Spleen (tissue), 11 donors: ENCODE data around the gene DNPH1. TPM values are rescaled to one million over a fixed set of nuclear protein-coding genes. Genes with fewer than 3 reads are reported as not detected.

Experiments
- DNase-seq: peaks from one replicate; pipeline ENCODE4 v3.0.0-alpha.2; 2020
- H3K27ac ChIP-seq, 8 donors: fragments of 200-600 bp; sonication (generic) in 7 of 8; 1 replicate in 4 of 8; 2 replicates in 4 of 8; pipeline versions ENCODE4 v1.5.0 to v1.8.0; 2016 to 2021; ENCODE audit warnings: inconsistent platforms in 4 of 8, mild to moderate bottlenecking in 4 of 8, moderate library complexity in 1 of 8
- H3K27me3 ChIP-seq, 7 donors: fragments of 200-600 bp; sonication (generic) in 6 of 7; replicated peaks in 1 of 7; 1 replicate in 4 of 7; 2 replicates in 3 of 7; pipeline versions ENCODE4 v1.5.0 to v1.8.0; 2016 to 2021; ENCODE audit warnings: inconsistent platforms in 3 of 7, mild to moderate bottlenecking in 1 of 7
- H3K36me3 ChIP-seq, 6 donors: fragments of 200-600 bp; sonication (generic) in 5 of 6; 1 replicate in 4 of 6; 2 replicates in 2 of 6; pipeline versions ENCODE4 v1.5.0 to v1.8.0; 2016 to 2021; ENCODE audit warnings: inconsistent platforms in 2 of 6
- H3K4me1 ChIP-seq, 6 donors: fragments of 200-600 bp; sonication (generic) in 5 of 6; 1 replicate in 3 of 6; 2 replicates in 3 of 6; pipeline versions ENCODE4 v1.5.0 to v1.8.0; 2016 to 2021; ENCODE audit warnings: inconsistent platforms in 3 of 6
- H3K4me3 ChIP-seq, 8 donors: fragments of 200-600 bp; sonication (generic) in 7 of 8; 1 replicate in 4 of 8; 2 replicates in 4 of 8; pipeline versions ENCODE4 v1.5.0 to v1.8.0; 2016 to 2021; ENCODE audit warnings: inconsistent platforms in 4 of 8, mild to moderate bottlenecking in 4 of 8, moderate library complexity in 2 of 8
- H3K9me3 ChIP-seq, 8 donors: fragments of 200-600 bp; sonication (generic) in 7 of 8; 1 replicate in 4 of 8; 2 replicates in 4 of 8; pipeline versions ENCODE4 v1.5.0 to v1.8.0; 2016 to 2021; ENCODE audit warnings: inconsistent platforms in 4 of 8
- CTCF ChIP-seq, 11 experiments: fragments of 200-600 bp in 7 of 11; fragments of 450-650 bp in 4 of 11; sonication (generic) in 4 of 11; IDR thresholded peaks in 8 of 11; conservative IDR thresholded peaks in 3 of 11; 1 replicate in 7 of 11; 2 replicates in 4 of 11; pipeline versions ENCODE4 v1.4.0 to v1.8.0; 2016 to 2021; ENCODE audit warnings: antibody characterized with exemption in 11 of 11, inconsistent platforms in 4 of 11, mild to moderate bottlenecking in 1 of 11
- POLR2A ChIP-seq, 3 donors: fragments of 450-650 bp; IDR thresholded peaks; one replicate each; pipeline ENCODE4 v1.5.1; 2017; ENCODE audit warnings: antibody characterized with exemption in 3 of 3, mild to moderate bottlenecking in 1 of 3
- POLR2AphosphoS5 ChIP-seq, 3 donors: sonication (generic); formaldehyde crosslinking; IDR thresholded peaks; one replicate each; pipeline ENCODE4 v1.5.1; 2017; ENCODE audit warnings: antibody characterized with exemption in 3 of 3
- WGBS, 5 donors: extraction: QIAGEN DNeasy Blood & Tissue Kit in 3 of 5; methylation state at CpG; one replicate each; pipeline versions ENCODE4 v1.1.5 to v1.1.7; 2013 to 2018; 5-methylcytosine and 5-hydroxymethylcytosine counted together
- intact Hi-C: fragments of 100-400 bp; cut with DNase I; formaldehyde crosslinking; loops from one replicate; pipeline ENCODE4 v1.15.0; 2023; ENCODE audit warnings: low total_unique reads
- polyA plus RNA-seq, 3 donors: library from polyadenylated mRNA; stranded (reverse); fragments of 200-250 nt; gene quantifications; one replicate each; pipeline ENCODE4 v1.2.1, GENCODE V29; 2013
- total RNA-seq, 7 donors: library from RNA; depleted of rRNA in 3 of 7; stranded (reverse); fragments of >200 nt in 3 of 7; fragmentation: NEBNext Ultra II Directional in 4 of 7; extraction: Animal tissue kit (Norgen Biotek cat#: 25700) in 4 of 7; gene quantifications; one replicate each; pipeline versions ENCODE4 v1.1.0 to v1.2.1, GENCODE V29; 2016 to 2021
- donor health status: healthy with polysubstance abuse.
- donor health status: DM: no; HTN: no; CAD: no; lungs with moderate emphysema.
- donor health status: DM: no; HTN: no; CAD: no.
- donor health status: Bipolar disorder and iron deficiency.
- donor health status: healthy.
- donor health status: DM: no; HTN: no; CAD: no.
- donor health status: DM: yes; HTN: yes; CAD: no.

The DNPH1 gene
- total and polyA plus RNA-seq, 10 donors: 33.2 to 201 (median 58.0) TPM

GRCh38 chr6:43267619-43268354 is 38.5 kb upstream of the DNPH1 start:
- TF ChIP-seq POLR2AphosphoS5 (IDR thresholded peaks at IDR 0.05): no peak
- no peak for TF ChIP-seq CTCF (IDR thresholded peaks at IDR 0.05 in 8 of 11, conservative IDR thresholded peaks at IDR 0.05 in 3 of 11)
- no peak for TF ChIP-seq POLR2A (IDR thresholded peaks at IDR 0.05)
- 86 to 92% (median 89%) methylated on average over 7 of the region's 7 CpGs for WGBS, 5 donors
- intact Hi-C loops: no loop called here
- Histone ChIP-seq H3K4me1 (peaks cover 0 to 47% (median 25%) of the 10 kb centered on the region in 6 donors), H3K9me3 (no peaks in the 10 kb centered on the region), H3K4me3 (no peak overlapping the region), H3K27me3 (peaks cover 0 to 30% (median 11%) of the 10 kb centered on the region in 7 donors), H3K36me3 (no peaks in the 10 kb centered on the region), H3K27ac (peak overlapping the region in 6 of 8 donors; percentile 40 to 66 (median 53))
- DNase-seq: no peak

GRCh38 chr6:43265564-43265963 is 36.3 kb upstream of the DNPH1 start:
- Histone ChIP-seq H3K36me3 (no peaks in the 10 kb centered on the region), H3K27me3 (peaks cover 0 to 24% (median 11%) of the 10 kb centered on the region in 7 donors), H3K4me1 (peaks cover 0 to 36% (median 17%) of the 10 kb centered on the region in 6 donors), H3K4me3 (no peak overlapping the region), H3K27ac (no peak overlapping the region), H3K9me3 (no peaks in the 10 kb centered on the region)
- no peak for DNase-seq
- intact Hi-C loops: no loop called here
- 83 to 95% (median 88%) methylated on average over 6 of the region's 6 CpGs for WGBS, 5 donors
- no peak for TF ChIP-seq POLR2AphosphoS5 (IDR thresholded peaks at IDR 0.05)
- no peak for TF ChIP-seq POLR2A (IDR thresholded peaks at IDR 0.05)
- no peak for TF ChIP-seq CTCF (IDR thresholded peaks at IDR 0.05 in 8 of 11, conservative IDR thresholded peaks at IDR 0.05 in 3 of 11)

GRCh38 chr6:43264599-43265145 is 35.4 kb upstream of the DNPH1 start:
- DNase-seq: no peak
- peaks cover 0 to 27% (median 9%) of the 10 kb centered on the region in 6 donors for H3K4me1 ChIP-seq
- H3K4me3 ChIP-seq: no peak overlapping the region
- H3K36me3 ChIP-seq: no peaks in the 10 kb centered on the region
- TF ChIP-seq CTCF (IDR thresholded peaks at IDR 0.05 in 8 of 11, conservative IDR thresholded peaks at IDR 0.05 in 3 of 11) (no peak), POLR2AphosphoS5 (IDR thresholded peaks at IDR 0.05) (no peak), POLR2A (IDR thresholded peaks at IDR 0.05) (no peak)
- intact Hi-C loops: loop anchor here (5.0 kb wide), 1 partner anchor 243 kb away; no protein-coding TSS in a partner anchor
- H3K27me3 ChIP-seq: peaks cover 0 to 19% (median 9%) of the 10 kb centered on the region in 7 donors
- no peaks in the 10 kb centered on the region for H3K9me3 ChIP-seq
- H3K27ac ChIP-seq: no peak overlapping the region
- 75 to 89% (median 81%) methylated on average over 5 of the region's 5 CpGs for WGBS, 5 donors
